ENCODE data around the gene MYMX.

DNA sequence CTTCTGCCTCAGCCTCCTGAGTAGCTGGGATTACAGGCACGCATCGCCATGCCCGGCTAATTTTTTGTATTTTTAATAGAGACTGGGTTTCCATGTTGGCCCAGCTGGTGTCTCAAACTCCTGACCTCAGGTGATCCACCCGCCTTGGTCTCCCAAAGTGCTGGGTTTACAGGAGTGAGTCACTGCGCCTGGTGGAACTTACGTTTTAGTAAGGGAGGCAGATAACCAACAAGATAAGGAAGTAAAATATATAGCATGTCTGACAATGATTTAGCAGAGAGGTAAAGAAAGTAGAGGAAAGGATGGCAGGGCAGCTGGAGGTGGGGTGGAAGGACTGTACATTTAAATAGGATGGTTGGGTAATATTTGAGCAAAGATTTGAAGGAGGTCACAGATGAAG lies 12.8 kb upstream of the MYMX start:
- no peak for TF ChIP-seq EZH2 (IDR thresholded peaks at IDR 0.05; ENCODE audit: borderline replicate concordance, insufficient read depth, low read length, poor library complexity, severe bottlenecking)
- TF ChIP-seq, protein P1, sequence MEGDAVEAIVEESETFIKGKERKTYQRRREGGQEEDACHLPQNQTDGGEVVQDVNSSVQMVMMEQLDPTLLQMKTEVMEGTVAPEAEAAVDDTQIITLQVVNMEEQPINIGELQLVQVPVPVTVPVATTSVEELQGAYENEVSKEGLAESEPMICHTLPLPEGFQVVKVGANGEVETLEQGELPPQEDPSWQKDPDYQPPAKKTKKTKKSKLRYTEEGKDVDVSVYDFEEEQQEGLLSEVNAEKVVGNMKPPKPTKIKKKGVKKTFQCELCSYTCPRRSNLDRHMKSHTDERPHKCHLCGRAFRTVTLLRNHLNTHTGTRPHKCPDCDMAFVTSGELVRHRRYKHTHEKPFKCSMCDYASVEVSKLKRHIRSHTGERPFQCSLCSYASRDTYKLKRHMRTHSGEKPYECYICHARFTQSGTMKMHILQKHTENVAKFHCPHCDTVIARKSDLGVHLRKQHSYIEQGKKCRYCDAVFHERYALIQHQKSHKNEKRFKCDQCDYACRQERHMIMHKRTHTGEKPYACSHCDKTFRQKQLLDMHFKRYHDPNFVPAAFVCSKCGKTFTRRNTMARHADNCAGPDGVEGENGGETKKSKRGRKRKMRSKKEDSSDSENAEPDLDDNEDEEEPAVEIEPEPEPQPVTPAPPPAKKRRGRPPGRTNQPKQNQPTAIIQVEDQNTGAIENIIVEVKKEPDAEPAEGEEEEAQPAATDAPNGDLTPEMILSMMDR (IDR thresholded peaks at IDR 0.05; ENCODE audit: poor library complexity, severe bottlenecking) = no peak

All from neural cell (in vitro differentiated cells).